Heart right ventricle (tissue), 16 donors: ENCODE results near the gene NACC2. TPM values are rescaled to one million over a fixed set of nuclear protein-coding genes. Genes with fewer than 3 reads are reported as not detected.
A peak's percentile ranks its signal among the peaks of the same experiment; 100 is the strongest.

Source experiments
- ATAC-seq, 8 donors: fragments of 200-7000 bp; cut with Tn5 transposase; one replicate each; pipeline ENCODE4 v1.9.1; 2020; ENCODE audit warnings: mild to moderate bottlenecking in 8 of 8, moderate library complexity in 8 of 8, moderate number of reproducible peaks in 1 of 8
- DNase-seq, 2 donors: peaks; one replicate each; pipeline ENCODE4 v3.0.0-alpha.2; 2020
- H3K27ac ChIP-seq, 10 donors: fragments of 200-600 bp; sonication (generic) in 2 of 10; one replicate each; pipeline versions ENCODE4 v1.5.0 to v1.8.0; 2020 to 2022; ENCODE audit warnings: mild to moderate bottlenecking in 3 of 10
- H3K27me3 ChIP-seq, 7 donors: fragments of 200-600 bp; one replicate each; pipeline ENCODE4 v1.8.0; 2021 to 2022; ENCODE audit warnings: mild to moderate bottlenecking in 2 of 7
- H3K36me3 ChIP-seq, 9 donors: fragments of 200-600 bp; sonication (generic) in 1 of 9; one replicate each; pipeline versions ENCODE4 v1.5.0 to v1.8.0; 2020 to 2022; ENCODE audit warnings: mild to moderate bottlenecking in 2 of 9
- H3K4me1 ChIP-seq, 9 donors: fragments of 200-600 bp; sonication (generic) in 1 of 9; one replicate each; pipeline versions ENCODE4 v1.5.0 to v1.8.0; 2020 to 2022; ENCODE audit warnings: mild to moderate bottlenecking in 4 of 9
- H3K4me3 ChIP-seq, 10 donors: fragments of 200-600 bp; sonication (generic) in 2 of 10; one replicate each; pipeline versions ENCODE4 v1.5.0 to v1.8.0; 2020 to 2022; ENCODE audit warnings: mild to moderate bottlenecking in 7 of 10, moderate library complexity in 2 of 10
- H3K9me3 ChIP-seq, 11 donors: fragments of 200-600 bp in 10 of 11; sonication (generic) in 2 of 11; one replicate each; pipeline versions ENCODE4 v1.5.0 to v1.8.0; 2013 to 2022; ENCODE audit warnings: mild to moderate bottlenecking in 2 of 11, control low read depth in 1 of 11, moderate library complexity in 1 of 11
- CTCF ChIP-seq, 9 donors: fragments of 200-600 bp; sonication (generic) in 2 of 9; IDR thresholded peaks; one replicate each; pipeline versions ENCODE4 v1.5.0 to v1.8.0; 2021 to 2022; ENCODE audit warnings: antibody characterized with exemption in 9 of 9, mild to moderate bottlenecking in 5 of 9, moderate library complexity in 1 of 9
- WGBS, 2 donors: extraction: QIAGEN DNeasy Blood & Tissue Kit; methylation state at CpG; one replicate each; pipeline ENCODE4 v1.1.7; 2013; ENCODE audit warnings: inconsistent platforms in 1 of 2; 5-methylcytosine and 5-hydroxymethylcytosine counted together
- intact Hi-C, 10 donors: fragments of 100-400 bp; cut with DNase I; formaldehyde crosslinking; loops; one replicate each; pipeline versions ENCODE4 v1.11.1 to v1.14.2; 2022
- polyA plus RNA-seq, 2 donors: library from polyadenylated mRNA; stranded (reverse); fragments of 200-250 nt; gene quantifications; one replicate each; pipeline ENCODE4 v1.2.3, GENCODE V29; 2013
- total RNA-seq, 10 donors: library from RNA; stranded (reverse); fragmentation: NEBNext Ultra II Directional in 3 of 10; extraction: Animal tissue kit (Norgen Biotek cat#: 25700) in 3 of 10; gene quantifications; one replicate each; pipeline versions ENCODE4 v1.2.1 to v1.2.4, GENCODE V29; 2021 to 2023
- donor health status: Arrhythmogenic right ventricular cardiomyopathy.
- donor health status: ischemic (EF 13 %, LVEDD 7.1; RV severe dilation, severe dysfunction).
- donor health status: healthy with polysubstance abuse.
- donor health status: DM: no; HTN: yes; CAD: no.
- donor health status: DM: no; HTN: no; CAD: no.
- donor health status: ischemic (EF 25% LVEDD 6.9; RV normal size, moderate dysfunction).
- donor health status: ischemic (EF 25% LVEDD 5.7; RV mildly dilated, moderate dysfunction).
- donor health status: healthy.
- donor health status: DM: yes; HTN: yes; CAD: no.
- donor health status: Ischemic cardiomyopathy.
- donor health status: ischemic (EF 35%, LVEDD 5.7; RV mildly dilated, moderate dysfunction).
- donor health status: nonischemic (EF 11% LVEDD 7.7; RV severe dilation, severe dysfunction).
- donor health status: DM: yes; HTN: yes; CAD: no.
- donor health status: PGD.
- donor health status: ischemic (EF 29% LVEDD 5.4; RV normal size, mild dysfunction).
- donor health status: nonischemic (EF 23%, LVEDD 6.1; RV moderate dilation, normal function).

NACC2 gene
- total and polyA plus RNA-seq, 12 donors = 15.6 to 55.1 (median 39.7) TPM

- intact Hi-C loops = no loop called here
- peaks cover 0 to 14% (median 0%) of the 10 kb centered on the region in 9 donors for H3K36me3 ChIP-seq
- DNase-seq (peak in 1 of 2 donors; percentile 11), ATAC-seq (no peak)
- no peaks in the 10 kb centered on the region for H3K9me3 ChIP-seq
- TF ChIP-seq CTCF (IDR thresholded peaks at IDR 0.05) = no peak
- no peak overlapping the region for H3K27ac ChIP-seq
- no peak overlapping the region for H3K4me3 ChIP-seq
- H3K27me3 ChIP-seq = no peaks in the 10 kb centered on the region
- H3K4me1 ChIP-seq = peaks cover 43 to 90% (median 76%) of the 10 kb centered on the region in 9 donors
- 72% methylated on average over 34 of the region's 34 CpGs for WGBS, 2 donors
Observed at GRCh38 chr9:136082496-136083361, 12.4 kb downstream of the NACC2 start.

GRCh38 chr9:136081826-136082495, 13.1 kb downstream of the NACC2 start:
- ATAC-seq = no peak
- no peaks in the 10 kb centered on the region for H3K9me3 ChIP-seq
- DNase-seq = peak in 1 of 2 donors; percentile 10
- intact Hi-C loops = no loop called here
- no peak overlapping the region for H3K4me3 ChIP-seq
- peaks cover 39 to 82% (median 68%) of the 10 kb centered on the region in 9 donors for H3K4me1 ChIP-seq
- WGBS, 2 donors = 89 to 90% methylated on average over 23 to 24 of the region's 24 CpGs
- no peak for TF ChIP-seq CTCF (IDR thresholded peaks at IDR 0.05)
- H3K27ac ChIP-seq = peak overlapping the region in 2 of 10 donors; percentile 21 to 40
- no peaks in the 10 kb centered on the region for H3K27me3 ChIP-seq
- H3K36me3 ChIP-seq = peaks cover 0 to 14% (median 0%) of the 10 kb centered on the region in 9 donors

GRCh38 chr9:136081113-136081825, 13.8 kb downstream of the NACC2 start:
- Histone ChIP-seq H3K9me3 (no peaks in the 10 kb centered on the region), H3K4me1 (peaks cover 32 to 76% (median 61%) of the 10 kb centered on the region in 9 donors), H3K27me3 (no peaks in the 10 kb centered on the region), H3K36me3 (peaks cover 0 to 14% (median 0%) of the 10 kb centered on the region in 9 donors), H3K4me3 (no peak overlapping the region), H3K27ac (peak overlapping the region in 2 of 10 donors; percentile 21 to 40)
- intact Hi-C loops = no loop called here
- peak; percentile 16 to 40 for DNase-seq
- 70 to 75% methylated on average over 27 of the region's 27 CpGs for WGBS, 2 donors
- ATAC-seq = no peak
- no peak for TF ChIP-seq CTCF (IDR thresholded peaks at IDR 0.05)

GRCh38 chr9:136080716-136081112, 14.4 kb downstream of the NACC2 start:
- intact Hi-C loops = no loop called here
- H3K9me3 ChIP-seq = no peaks in the 10 kb centered on the region
- no peak for DNase-seq

More at GRCh38 chr9:136080716-136081112, 14.4 kb downstream of the NACC2 start:
- TF ChIP-seq CTCF (IDR thresholded peaks at IDR 0.05) = no peak
- H3K27ac ChIP-seq = no peak overlapping the region
- no peaks in the 10 kb centered on the region for H3K27me3 ChIP-seq
- H3K4me1 ChIP-seq = peaks cover 27 to 70% (median 56%) of the 10 kb centered on the region in 9 donors
- peaks cover 0 to 14% (median 0%) of the 10 kb centered on the region in 9 donors for H3K36me3 ChIP-seq
- H3K4me3 ChIP-seq = no peak overlapping the region
- ATAC-seq = no peak
- 79 to 84% methylated on average over 23 of the region's 23 CpGs for WGBS, 2 donors
